Measurements from ENCODE around the gene LAMTOR1.

DNA sequence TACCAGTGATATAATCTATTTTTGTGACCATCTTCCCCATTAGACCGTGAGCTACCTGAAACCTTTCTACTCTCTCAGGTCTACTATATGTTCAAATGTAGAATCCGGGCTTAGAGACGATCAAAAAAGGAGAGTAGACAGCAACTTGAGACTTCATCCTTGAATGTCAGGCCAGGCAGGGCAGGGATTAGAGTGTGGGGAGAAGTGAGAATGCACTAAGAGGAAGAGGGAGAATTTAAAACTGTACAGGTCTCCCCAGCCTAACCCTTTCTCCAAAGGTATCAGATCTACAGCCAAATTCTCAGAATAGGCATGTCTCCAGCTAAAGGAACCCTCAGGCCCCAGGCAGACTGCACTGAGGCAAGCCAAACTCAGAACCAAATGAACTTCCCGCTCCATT is 935 bp downstream of the LAMTOR1 start:
- TF ChIP-seq, protein P1, sequence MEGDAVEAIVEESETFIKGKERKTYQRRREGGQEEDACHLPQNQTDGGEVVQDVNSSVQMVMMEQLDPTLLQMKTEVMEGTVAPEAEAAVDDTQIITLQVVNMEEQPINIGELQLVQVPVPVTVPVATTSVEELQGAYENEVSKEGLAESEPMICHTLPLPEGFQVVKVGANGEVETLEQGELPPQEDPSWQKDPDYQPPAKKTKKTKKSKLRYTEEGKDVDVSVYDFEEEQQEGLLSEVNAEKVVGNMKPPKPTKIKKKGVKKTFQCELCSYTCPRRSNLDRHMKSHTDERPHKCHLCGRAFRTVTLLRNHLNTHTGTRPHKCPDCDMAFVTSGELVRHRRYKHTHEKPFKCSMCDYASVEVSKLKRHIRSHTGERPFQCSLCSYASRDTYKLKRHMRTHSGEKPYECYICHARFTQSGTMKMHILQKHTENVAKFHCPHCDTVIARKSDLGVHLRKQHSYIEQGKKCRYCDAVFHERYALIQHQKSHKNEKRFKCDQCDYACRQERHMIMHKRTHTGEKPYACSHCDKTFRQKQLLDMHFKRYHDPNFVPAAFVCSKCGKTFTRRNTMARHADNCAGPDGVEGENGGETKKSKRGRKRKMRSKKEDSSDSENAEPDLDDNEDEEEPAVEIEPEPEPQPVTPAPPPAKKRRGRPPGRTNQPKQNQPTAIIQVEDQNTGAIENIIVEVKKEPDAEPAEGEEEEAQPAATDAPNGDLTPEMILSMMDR (IDR thresholded peaks at IDR 0.05), result no peak
- no peak for TF ChIP-seq EZH2 (IDR thresholded peaks at IDR 0.05; ENCODE audit: borderline replicate concordance, insufficient read depth, low read depth, low read length, poor library complexity, severe bottlenecking)

Data from B cell (primary cell).